HG03060 (cell line): Measurements from ENCODE around the gene FMN1.

Experiments used
- ATAC-seq: cut with Tn5 transposase; IDR thresholded peaks from one replicate; pipeline ENCODE4 v1.9.1; 2021; ENCODE audit warnings: low read depth, moderate number of reproducible peaks; ENCODE audit not compliant: unreplicated experiment

FMN1 gene

DNA sequence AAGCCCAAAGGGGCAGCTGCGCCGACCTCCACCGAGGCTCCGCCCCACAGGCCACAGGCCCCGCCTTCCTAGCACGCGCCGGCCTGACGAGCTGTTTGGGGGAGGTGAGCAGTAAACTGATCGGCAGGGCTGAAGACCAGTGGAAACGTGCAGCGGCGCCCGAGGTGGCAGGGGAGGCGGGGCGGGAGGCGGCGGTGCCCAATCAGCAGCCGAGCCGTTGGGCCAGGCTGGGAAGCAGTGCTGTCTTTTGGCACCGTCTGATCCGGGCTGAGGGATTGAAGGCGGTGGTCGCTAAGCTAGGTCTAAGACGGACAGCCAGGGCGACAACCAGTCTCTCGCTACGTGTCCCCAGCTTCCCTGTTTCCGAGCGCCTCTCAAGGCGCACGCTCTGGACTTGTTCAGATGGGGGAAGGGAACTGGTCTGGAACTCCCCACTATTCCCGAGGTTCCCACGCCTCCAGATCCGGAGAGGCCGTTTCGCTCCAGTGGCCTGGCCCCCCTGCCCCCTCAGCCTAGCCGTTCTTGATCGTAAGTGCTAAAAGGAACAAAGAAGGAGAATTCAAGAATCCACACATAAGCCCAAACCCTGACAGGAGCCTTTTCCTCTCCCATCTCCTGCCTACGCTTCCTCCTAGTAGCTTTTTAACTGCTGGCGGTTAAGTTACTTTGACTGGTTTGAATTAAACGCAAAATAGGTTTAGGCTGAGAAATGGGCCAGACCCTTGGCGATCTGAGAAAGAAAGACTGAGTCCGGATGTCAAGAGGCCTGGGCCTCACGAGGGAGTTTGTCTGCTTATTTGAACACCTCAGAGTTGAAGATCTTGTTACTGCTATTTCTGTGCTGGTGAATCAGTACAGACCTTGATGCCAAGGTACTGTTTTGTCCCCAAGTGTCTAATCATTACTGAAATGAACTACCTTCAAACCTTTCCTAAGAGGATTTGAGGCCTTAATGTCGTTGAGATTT, at the start of gene FMN1:
FMN1 (minus strand) TSS at position 11 of the 967 bp plus-strand sequence. CDS start 39,800 bp downstream, outside the sequence.
- no peak for ATAC-seq

DNA sequence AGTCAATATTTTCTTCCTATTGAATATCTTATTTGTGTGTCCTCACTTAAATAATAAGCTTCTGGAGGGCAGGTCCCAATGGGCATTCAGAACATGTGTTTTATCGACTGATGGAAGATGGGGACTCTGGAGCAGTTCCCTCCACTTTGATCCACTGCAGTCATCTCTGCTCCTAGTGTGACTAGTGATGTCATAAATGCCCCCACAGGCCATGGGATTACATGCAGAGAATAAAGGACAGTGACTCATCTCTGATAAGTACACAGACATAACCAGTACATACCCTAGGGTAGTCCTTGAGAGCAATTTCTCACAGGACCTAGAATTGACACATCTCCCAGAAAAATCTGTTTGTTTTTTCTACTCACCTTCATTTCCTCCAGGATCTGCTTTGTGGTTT, 49.4 kb upstream of the FMN1 start:
- no peak for ATAC-seq

GRCh38 chr15:33243393-33243792, 48.9 kb upstream of the FMN1 start:
- no peak for ATAC-seq

DNA sequence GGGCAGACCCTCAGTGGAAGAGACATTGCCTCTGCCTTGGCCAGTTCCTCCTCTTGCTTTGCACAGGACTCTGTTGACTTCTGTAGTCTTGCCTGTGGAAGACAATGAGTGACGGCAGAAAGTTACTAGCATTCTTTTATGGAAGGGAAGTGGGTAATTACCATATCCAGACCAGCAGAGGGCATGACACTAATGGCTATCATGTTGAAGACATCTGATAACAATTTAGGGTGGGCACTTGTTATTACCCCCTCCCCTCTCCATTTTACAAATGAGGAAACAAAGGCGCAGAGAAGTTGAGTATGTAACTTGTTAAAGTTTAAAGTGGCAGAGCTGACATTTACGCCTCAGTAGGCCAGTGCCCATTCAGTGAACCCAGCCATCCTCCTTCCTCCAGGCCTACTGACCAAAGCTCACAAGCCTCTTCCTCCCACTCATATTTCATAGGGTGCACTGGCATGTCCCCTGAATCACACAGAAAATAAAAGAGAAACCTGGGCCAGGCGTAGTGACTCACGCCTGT, 48.2 kb upstream of the FMN1 start:
- ATAC-seq = no peak

GRCh38 chr15:33242165-33242564, 47.7 kb upstream of the FMN1 start:
- no peak for ATAC-seq

GRCh38 chr15:33236841-33237509, 42.5 kb upstream of the FMN1 start:
- no peak for ATAC-seq

DNA sequence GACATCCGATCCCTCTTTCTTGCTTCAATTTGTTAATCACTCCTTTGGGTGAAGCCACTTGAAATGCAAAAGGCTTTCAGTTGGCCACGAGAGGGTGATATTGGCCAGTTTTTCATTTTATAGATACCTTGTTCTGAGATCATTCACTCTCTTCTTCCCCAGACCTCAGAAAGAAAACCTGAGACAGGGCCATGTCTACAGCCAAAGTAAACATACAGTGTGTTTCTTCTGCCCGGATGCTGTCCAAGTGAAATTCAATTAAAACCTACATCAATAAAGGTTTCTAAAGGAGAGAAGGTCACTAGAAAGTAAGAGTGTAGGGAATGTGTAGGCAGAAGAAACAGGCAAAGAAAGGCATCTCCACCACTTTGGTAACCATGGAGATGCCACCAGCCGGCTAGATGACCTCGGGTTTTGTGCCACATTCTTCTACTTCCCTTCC, 39.5 kb upstream of the FMN1 start:
- ATAC-seq = no peak

GRCh38 chr15:33226559-33227181, 32.2 kb upstream of the FMN1 start:
- ATAC-seq = peak; percentile 88

DNA sequence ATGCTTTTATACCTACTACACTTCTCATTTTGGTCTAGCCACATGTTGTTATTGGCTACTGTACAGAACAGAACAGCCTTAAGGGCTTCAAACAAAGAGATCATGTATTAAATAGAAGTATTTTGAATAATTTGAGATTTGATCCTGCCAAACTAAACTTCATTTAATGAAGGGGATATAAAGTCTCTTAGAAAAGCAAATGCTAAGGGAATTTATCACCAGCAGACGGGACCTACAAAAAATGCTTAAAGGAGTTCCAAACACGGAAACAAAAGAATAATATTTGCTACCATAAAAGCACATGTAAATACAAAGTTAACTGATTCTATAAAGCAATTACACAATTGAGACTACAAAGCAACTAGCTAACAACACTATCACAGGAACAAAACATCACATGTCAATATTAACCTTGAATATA, 23.6 kb upstream of the FMN1 start:
- ATAC-seq = no peak

DNA sequence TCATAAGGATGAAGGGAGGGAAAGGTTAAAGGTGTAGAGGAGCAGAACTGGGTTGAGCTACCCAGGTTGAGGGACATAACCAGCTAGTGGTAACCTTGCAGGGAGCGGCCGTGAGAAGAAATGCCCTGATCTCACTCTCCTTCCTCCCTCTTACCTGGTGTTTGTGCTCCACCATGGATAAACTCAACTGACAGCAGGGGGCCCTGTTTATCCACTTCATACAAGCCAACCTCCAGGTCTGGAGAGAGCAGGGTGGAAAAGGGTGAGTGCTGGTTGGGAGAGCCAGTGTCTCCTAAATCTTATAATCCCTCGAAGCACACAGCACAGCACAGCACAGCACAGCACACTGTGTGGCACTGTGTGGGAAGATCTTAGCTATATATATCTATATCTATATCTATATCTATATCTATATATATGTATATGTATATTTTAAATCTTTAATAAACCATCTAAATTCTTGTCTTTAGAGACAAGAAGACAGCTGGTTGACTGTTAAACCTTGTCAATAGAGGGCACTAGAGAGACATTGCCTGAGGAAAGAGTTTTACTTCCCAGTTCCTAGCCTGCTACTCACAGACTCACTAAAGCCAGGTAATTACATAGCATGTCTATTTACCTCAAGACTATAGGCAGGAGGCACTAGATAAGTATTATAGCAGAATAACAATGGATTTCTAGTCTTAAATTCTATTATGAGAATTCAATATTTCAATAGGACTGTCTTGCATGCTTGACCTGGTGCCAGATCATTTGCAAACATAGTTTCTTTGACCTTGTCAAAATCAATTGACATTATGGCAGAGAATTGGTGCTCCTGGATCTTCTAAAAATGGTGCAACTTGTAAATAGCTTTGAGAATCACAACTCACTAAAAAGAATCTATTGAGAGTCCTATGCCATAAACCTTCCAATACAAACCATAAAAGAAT, 21.7 kb upstream of the FMN1 start:
- no peak for ATAC-seq

- ATAC-seq = no peak
These were observed 16.8 kb upstream of the FMN1 start for GRCh38 chr15:33211176-33211808.

GRCh38 chr15:33209575-33210481, 15.3 kb upstream of the FMN1 start:
- no peak for ATAC-seq

DNA sequence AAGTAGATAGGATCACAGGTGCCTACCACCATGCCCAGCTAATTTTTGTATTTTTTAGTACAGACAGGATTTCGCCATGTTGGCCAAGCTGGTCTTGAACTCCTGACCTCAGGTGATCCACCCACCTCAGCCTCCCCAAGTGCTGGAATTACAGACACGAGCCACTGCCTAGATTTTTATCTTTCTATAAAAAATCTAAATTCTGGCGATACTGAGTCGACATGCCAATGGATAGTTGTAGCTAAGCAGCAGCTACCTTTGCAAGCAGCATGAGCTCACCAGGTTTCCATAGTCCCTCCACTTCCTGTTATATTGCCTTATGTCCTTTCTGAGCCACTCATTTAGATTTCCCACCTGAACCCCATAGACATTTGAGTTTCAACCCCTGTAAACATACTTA, 13.1 kb upstream of the FMN1 start:
- ATAC-seq = no peak

DNA sequence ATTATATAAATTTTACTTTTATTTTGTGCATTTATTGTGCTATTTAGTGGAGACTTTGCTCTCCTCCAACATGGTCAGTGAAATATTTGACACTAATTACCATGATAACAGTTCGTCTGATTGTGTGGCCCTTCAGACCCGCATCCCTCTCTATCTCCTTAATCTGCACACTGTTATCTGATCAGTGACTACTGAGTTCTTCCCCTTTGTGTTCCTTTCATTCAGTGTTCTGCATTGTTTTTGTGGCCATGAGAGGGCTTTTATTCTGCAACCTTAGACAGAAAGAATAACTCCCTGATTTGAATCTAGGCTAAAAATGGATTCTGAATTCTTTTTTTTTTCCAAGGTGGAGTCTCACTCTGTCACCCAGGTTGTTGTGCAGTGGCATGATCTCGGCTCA, 11.9 kb upstream of the FMN1 start:
- ATAC-seq = no peak

DNA sequence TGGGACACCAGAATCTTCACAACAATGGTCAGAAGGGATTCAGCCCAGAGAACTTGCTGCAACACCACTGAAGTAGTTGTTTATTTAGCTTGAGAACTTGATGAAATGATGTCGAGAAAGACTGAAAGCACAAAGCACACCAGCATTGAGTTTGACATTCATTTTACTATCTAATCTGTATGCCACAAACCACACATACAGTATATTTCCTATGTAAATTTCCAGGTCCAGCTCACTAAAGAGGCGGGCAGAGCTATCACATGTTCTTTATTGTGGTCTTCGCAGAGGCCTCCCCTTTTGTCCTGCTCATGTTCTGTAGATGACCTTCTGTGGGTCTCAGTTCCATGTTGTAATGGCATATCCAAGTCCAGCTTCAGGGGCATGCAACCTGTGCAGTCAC, 10.4 kb upstream of the FMN1 start:
- no peak for ATAC-seq

DNA sequence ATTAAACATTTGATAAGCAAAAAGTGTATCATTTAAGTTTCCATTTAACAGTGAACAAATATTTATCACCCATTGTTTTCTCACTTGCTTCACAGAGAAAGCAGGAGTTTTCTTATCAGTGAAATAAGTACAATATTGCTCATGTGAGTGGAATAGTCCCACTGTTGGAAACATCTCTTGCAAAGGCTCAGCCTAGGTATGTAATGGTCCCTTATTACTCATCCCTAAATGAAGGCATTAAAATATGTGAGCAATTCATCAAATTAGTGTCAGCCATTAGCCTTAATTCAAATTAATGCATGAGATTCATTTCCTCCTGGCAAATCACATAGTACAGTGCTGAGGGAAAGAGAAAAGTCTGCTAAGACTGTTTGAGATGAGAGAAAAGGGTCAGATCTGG, 9.6 kb upstream of the FMN1 start:
- no peak for ATAC-seq

GRCh38 chr15:33201491-33202231, 7.1 kb upstream of the FMN1 start:
- peak; percentile 78 for ATAC-seq

GRCh38 chr15:33200903-33201302, 6.4 kb upstream of the FMN1 start:
- no peak for ATAC-seq
